Measurements from ENCODE around the gene FGR.

DNA sequence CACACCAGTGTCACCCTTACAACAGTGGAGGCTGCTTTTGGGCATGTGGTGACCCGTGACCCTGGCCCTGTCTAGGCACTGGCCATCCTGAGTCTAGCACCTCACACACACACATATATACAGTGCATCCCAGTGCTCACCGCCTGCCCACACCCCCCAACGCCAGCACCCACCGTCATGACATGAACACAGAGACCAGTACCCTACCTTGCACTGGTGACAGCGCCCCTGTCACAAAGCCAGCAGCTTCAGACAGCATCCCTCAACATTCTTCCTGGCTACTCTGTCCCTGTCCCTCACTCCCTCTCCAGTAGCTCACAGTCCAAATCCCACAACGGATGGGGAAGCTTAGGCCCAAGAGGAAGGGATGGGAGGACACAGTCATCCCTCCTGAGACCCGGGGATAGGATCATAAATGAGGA is 58.2 kb downstream of the FGR start:
- TF ChIP-seq, protein P1, sequence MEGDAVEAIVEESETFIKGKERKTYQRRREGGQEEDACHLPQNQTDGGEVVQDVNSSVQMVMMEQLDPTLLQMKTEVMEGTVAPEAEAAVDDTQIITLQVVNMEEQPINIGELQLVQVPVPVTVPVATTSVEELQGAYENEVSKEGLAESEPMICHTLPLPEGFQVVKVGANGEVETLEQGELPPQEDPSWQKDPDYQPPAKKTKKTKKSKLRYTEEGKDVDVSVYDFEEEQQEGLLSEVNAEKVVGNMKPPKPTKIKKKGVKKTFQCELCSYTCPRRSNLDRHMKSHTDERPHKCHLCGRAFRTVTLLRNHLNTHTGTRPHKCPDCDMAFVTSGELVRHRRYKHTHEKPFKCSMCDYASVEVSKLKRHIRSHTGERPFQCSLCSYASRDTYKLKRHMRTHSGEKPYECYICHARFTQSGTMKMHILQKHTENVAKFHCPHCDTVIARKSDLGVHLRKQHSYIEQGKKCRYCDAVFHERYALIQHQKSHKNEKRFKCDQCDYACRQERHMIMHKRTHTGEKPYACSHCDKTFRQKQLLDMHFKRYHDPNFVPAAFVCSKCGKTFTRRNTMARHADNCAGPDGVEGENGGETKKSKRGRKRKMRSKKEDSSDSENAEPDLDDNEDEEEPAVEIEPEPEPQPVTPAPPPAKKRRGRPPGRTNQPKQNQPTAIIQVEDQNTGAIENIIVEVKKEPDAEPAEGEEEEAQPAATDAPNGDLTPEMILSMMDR (IDR thresholded peaks at IDR 0.05; ENCODE audit: low read depth, low read length, poor library complexity, severe bottlenecking) = no peak
- TF ChIP-seq EZH2phosphoT487 (IDR thresholded peaks at IDR 0.05; ENCODE audit: borderline replicate concordance, low read length) = no peak

Data from DOHH2 (cell line).